ENCODE measurements around the gene BIK.

BIK gene

GRCh38 chr22:43171019-43171491 is 60.5 kb downstream of the BIK start:
- Mint-ChIP-seq H3K4me1 (ENCODE audit: low read depth) (no peaks in the 10 kb centered on the region), H3K36me3 (ENCODE audit: low read depth) (peaks cover 33% of the 10 kb centered on the region), H3K27me3 (no peaks in the 10 kb centered on the region), H3K27ac (no peak overlapping the region), H3K9me3 (no peaks in the 10 kb centered on the region), H3K4me3 (no peak overlapping the region)

- Mint-ChIP-seq H3K4me3 (no peak overlapping the region), H3K9me3 (no peaks in the 10 kb centered on the region), H3K36me3 (ENCODE audit: low read depth) (peaks cover 33% of the 10 kb centered on the region), H3K27me3 (no peaks in the 10 kb centered on the region), H3K4me1 (ENCODE audit: low read depth) (no peaks in the 10 kb centered on the region), H3K27ac (no peak overlapping the region)
Observed at GRCh38 chr22:43171607-43172006, 61.1 kb downstream of the BIK start.

GRCh38 chr22:43172191-43172590 is 61.6 kb downstream of the BIK start:
- Mint-ChIP-seq H3K27ac (no peak overlapping the region), H3K9me3 (no peaks in the 10 kb centered on the region), H3K36me3 (ENCODE audit: low read depth) (peaks cover 33% of the 10 kb centered on the region), H3K4me1 (ENCODE audit: low read depth) (no peaks in the 10 kb centered on the region), H3K4me3 (no peak overlapping the region), H3K27me3 (no peaks in the 10 kb centered on the region)

- H3K4me3 Mint-ChIP-seq: no peak overlapping the region
- H3K9me3 Mint-ChIP-seq: no peaks in the 10 kb centered on the region
- H3K27me3 Mint-ChIP-seq: no peaks in the 10 kb centered on the region
- H3K4me1 Mint-ChIP-seq (ENCODE audit: low read depth): no peaks in the 10 kb centered on the region
- H3K36me3 Mint-ChIP-seq (ENCODE audit: low read depth): peaks cover 33% of the 10 kb centered on the region
- no peak overlapping the region for H3K27ac Mint-ChIP-seq
Observed at GRCh38 chr22:43173566-43173965, 63.0 kb downstream of the BIK start.

GRCh38 chr22:43173976-43174720 is 63.6 kb downstream of the BIK start:
- Mint-ChIP-seq H3K9me3 (no peaks in the 10 kb centered on the region), H3K27me3 (no peaks in the 10 kb centered on the region), H3K4me1 (ENCODE audit: low read depth) (no peaks in the 10 kb centered on the region), H3K27ac (no peak overlapping the region), H3K4me3 (no peak overlapping the region), H3K36me3 (ENCODE audit: low read depth) (peaks cover 39% of the 10 kb centered on the region)

GRCh38 chr22:43174941-43175531 is 64.5 kb downstream of the BIK start:
- H3K9me3 Mint-ChIP-seq: no peaks in the 10 kb centered on the region
- no peaks in the 10 kb centered on the region for H3K4me1 Mint-ChIP-seq (ENCODE audit: low read depth)
- H3K27me3 Mint-ChIP-seq: no peaks in the 10 kb centered on the region
- H3K36me3 Mint-ChIP-seq (ENCODE audit: low read depth): peaks cover 44% of the 10 kb centered on the region
- no peak overlapping the region for H3K27ac Mint-ChIP-seq
- no peak overlapping the region for H3K4me3 Mint-ChIP-seq

GRCh38 chr22:43176090-43176489 is 65.5 kb downstream of the BIK start:
- H3K27ac Mint-ChIP-seq: no peak overlapping the region

GRCh38 chr22:43177479-43177878 is 66.9 kb downstream of the BIK start:
- Mint-ChIP-seq H3K27ac (no peak overlapping the region), H3K4me1 (ENCODE audit: low read depth) (no peaks in the 10 kb centered on the region), H3K4me3 (no peak overlapping the region), H3K27me3 (no peaks in the 10 kb centered on the region), H3K36me3 (ENCODE audit: low read depth) (peaks cover 40% of the 10 kb centered on the region), H3K9me3 (no peaks in the 10 kb centered on the region)

More at GRCh38 chr22:43176090-43176489, 65.5 kb downstream of the BIK start:
- Mint-ChIP-seq H3K4me3 (no peak overlapping the region), H3K4me1 (ENCODE audit: low read depth) (no peaks in the 10 kb centered on the region), H3K36me3 (ENCODE audit: low read depth) (peaks cover 43% of the 10 kb centered on the region), H3K9me3 (no peaks in the 10 kb centered on the region), H3K27me3 (no peaks in the 10 kb centered on the region)
